ENCODE measurements around the gene ABCC4.
"Not testable (repeated sequence)": the region's sequence is repeated elsewhere in the genome, so short reads cannot be mapped to it uniquely, and the experiment has no call there.

Gene ABCC4

GRCh38 chr13:95226932-95227695, 74.1 kb downstream of the ABCC4 start:
- DNase-seq: no peak

- no peak for DNase-seq
These were observed 74.8 kb downstream of the ABCC4 start for GRCh38 chr13:95226476-95226875.

- DNase-seq: no peak
These were observed 75.2 kb downstream of the ABCC4 start for GRCh38 chr13:95226050-95226449.

- no peak for DNase-seq
These were observed 77.2 kb downstream of the ABCC4 start for GRCh38 chr13:95224064-95224463.

DNA sequence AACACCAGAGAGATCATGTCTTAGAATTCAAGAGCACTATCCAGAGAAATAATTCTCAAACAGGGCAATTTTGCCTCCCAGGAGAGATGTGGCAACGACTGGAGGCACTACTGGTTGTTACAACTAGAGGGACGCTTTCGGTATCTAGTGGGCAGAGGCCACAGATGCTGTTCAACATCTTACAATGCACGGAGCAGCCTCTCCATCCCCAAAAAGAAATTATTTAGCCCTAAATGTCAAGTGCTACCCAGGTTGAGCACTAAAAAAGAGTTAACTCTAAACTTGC, 78.6 kb downstream of the ABCC4 start:
- no peak for DNase-seq

GRCh38 chr13:95221971-95222732, 79.1 kb downstream of the ABCC4 start:
- DNase-seq: no peak

GRCh38 chr13:95220611-95221010, 80.6 kb downstream of the ABCC4 start:
- DNase-seq: no peak

DNA sequence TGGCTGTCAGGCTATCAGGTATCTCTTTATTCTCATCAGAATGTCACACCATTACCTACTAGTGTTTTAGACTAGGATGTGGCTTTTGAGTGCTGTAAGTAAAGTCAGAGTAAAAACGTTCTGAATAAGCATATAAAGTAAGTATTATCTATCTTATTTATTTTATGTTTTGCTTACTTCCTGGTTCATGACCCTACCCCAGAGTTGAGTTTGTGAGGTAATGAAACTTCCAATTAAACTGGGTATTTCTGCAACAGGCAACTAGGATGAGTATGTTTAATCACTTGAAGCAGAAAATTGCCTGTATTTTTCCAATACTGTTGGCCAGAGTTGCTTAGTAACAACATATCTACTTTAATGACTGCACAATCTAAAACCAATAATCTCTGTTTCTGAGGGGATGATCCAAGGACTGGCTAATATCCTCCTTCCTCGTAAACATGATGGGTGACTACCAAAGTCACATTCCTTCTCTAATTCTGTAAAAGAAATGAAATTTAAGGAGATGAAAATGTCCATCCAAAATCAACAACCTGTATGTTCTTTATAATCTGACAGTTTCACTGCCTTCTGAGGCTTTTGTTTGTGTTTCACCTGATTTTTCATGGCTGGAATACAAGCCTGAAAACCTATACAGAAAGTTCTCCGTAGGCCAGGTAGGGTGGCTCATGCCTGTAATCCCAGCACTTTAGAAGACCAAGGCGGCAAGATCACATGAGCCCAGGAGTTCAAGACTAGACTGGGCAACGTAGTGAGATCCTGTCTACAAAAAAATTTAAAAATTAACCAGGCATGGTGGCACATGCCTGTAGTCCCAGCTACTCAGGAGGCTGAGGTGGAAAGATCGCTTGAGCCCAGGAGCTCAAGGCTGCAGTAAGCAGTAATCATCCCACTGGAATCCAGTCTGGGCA, 83.1 kb downstream of the ABCC4 start:
- no peak for DNase-seq

DNA sequence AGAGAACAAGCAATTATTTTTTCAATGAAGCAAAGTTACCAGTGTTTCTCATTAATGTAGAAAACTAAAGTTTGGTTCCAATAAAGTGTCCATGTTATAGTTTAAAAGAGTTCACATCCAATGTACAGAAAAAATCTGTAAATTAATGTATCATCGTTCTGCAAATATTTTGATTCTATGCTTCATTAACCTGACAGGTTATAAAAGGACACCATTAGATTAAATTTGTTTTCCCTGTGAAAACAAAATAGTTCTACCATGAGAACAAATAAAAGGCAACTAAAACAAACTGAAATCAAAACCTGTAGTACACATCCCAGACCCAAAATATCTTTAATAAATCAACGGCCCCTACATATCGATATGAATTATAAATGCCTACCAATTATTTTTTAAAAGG, 85.1 kb downstream of the ABCC4 start:
- no peak for DNase-seq

DNA sequence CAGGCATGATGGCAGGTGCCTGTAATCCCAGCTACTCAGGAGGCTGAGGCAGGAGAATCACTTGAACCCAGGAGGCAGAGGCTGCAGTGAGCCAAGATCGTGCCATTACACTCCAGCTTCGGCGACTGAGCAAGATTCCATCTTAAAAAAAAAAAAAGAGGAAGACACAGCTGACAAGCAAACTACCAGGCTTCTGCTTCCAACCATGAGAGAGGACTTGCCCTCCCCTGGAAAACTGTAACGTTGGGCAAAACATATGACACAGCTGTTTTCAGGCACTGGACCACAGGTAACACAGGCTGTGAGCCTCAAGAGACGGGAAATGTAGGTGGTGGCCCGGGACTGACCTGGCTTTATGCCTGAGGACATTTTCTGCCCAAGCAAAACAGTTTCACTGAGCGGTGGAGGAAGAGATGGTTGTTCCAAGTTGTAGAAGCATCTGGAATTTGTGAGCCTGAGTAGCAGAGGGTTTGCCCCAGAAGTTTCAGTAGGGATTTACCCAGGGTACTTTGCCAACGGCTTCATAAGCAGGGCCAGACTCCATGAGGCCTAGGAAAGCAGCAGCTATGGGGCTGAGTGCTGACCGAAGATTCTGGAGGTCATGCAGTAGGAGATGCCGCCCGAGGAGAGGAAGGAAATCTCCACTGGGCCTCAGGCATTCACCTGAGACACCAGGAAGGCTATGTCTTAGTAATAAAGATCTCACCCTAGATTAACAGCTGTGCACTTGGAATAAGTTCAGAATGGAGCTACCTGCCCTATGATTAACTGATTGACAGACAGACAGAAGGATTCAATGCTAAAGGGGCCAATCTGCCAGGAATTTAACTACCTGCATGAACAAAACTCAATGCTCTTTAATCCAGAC, 88.0 kb downstream of the ABCC4 start:
- no peak for DNase-seq

- no peak for DNase-seq
These were observed 92.1 kb downstream of the ABCC4 start for GRCh38 chr13:95209109-95209508.

DNA sequence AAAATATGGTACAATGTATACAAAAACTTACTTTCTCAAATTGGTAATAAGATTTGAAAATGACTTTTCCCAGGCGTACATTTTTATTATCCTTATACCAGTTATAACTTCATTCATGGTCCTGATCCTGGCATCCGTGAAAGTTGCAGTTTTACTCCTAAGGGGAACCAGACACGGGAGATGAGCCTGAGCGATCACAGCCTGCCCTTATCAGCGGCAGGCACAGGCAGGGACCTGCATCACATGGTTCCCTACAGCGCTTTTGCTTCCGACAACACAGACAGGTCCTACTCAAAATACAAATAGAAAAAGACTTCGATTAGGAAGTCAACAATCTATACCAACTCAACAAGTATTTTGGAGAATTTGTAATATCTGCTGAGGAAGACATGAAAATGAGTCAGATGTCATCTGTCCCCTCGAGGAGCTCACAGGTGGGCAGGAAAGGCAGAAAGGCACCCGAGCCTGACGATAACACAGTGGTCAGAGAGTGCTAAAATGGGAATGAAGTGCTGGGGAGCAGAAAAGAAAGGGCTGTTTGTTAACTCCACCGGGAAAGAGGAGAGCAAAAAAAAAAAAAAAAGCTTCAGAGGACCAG, 93.4 kb downstream of the ABCC4 start:
- no peak for DNase-seq

DNA sequence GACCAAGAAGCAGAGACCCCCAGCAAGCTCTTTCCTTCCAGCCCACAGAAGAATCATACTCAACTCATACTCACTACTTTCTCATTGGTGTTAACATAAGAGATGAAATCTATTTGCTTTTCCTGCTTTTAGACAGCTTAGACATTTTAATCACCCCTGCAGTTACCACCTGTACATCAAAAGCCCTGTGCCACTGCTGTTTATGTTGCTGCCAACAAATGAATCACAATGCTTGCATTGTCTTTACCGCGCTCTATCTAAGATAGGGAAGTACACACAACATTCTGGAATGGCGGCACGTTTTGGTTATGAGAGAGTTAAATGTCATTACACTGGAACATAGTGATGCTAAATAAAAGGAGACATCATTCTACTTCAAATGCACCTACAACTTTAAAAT, 95.1 kb downstream of the ABCC4 start:
- DNase-seq: no peak

DNA sequence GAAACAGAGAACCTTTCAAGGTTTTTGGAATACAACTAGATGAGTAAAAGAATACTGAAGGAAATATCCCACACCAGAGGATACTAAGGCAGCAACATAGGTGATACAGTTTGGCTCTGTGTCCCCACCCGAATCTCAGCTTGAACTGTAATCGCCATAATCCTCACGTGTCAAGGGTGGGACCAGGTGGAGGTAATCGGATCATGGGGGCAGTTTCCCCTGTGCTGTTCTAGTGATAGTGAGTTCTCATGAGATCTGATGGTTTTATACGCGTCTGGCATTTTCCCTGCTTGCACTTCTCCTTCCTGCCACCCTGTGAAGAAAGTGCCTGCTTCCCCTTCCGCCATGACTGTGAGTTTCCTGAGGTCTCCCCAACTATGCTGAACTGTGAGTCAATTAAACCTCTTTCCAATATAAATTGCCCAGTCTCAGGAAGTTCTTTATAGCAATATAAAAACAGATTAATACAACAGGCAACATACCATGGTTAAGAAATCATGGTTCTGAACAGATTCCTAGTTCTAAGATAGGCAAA, 97.0 kb downstream of the ABCC4 start:
- DNase-seq: no peak

DNA sequence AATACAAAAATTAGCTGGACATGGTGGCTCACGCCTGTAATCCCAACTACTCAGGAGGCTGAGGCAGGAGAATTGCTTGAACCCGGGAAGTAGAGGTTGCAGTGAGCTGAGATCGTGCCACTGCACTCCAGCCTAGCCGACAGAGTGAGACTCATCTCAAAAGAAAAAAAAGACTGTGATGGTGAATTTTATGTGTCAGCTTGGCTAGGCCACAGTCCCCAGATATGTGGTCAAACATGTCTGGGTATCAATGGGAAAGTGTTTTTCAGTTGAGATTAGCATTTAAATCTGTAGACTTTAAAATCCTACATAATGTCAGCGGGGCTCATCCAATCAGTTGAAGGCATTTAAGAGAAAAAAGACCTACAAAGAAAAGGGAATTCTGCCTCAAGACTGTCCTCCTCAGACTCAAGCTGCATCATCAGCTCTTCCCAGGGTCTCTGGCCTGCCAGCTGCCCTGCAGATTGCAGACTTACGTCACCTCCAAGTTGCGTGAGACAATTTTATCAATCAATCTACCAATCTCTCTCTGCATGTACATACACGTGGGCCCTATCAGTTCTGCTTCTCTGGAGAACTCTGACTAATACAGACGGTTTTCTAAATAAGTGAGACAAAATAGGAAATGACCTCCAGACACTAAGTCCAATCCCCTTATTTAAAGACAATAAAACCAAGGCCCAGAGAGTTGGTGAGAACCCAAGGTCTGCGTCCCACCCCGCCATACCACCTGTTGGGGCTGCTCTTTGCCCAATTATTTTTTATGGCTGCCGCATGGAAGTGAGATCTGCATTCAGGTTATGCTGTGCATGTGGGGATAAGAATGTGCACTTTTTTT, 99.2 kb downstream of the ABCC4 start:
- no peak for DNase-seq

GRCh38 chr13:95200386-95200957, 100.8 kb downstream of the ABCC4 start:
- not testable (repeated sequence) for DNase-seq

- no peak for DNase-seq
These were observed 101.4 kb downstream of the ABCC4 start for GRCh38 chr13:95199896-95200295.

GRCh38 chr13:95198606-95199005, 102.6 kb downstream of the ABCC4 start:
- not testable (repeated sequence) for DNase-seq

DNA sequence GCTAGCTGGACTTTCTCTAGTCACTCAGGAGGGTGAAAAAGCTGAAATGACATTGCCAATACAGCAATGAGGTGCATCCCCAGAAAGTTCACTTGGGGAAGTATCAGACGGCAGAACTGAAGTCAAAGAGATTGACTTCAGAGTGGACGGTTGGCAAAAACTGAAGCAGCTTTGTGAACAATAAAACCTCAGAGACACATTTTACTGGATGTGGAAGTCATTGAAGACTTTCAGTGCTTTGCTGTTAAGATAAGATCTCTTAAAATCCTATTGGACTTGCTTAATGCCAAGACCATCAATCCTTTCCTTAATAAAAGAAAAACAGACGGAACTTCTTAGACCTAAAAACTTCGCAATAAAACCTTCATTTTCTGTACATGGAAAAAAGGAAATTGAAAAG, 103.7 kb downstream of the ABCC4 start:
- DNase-seq: no peak

DNA sequence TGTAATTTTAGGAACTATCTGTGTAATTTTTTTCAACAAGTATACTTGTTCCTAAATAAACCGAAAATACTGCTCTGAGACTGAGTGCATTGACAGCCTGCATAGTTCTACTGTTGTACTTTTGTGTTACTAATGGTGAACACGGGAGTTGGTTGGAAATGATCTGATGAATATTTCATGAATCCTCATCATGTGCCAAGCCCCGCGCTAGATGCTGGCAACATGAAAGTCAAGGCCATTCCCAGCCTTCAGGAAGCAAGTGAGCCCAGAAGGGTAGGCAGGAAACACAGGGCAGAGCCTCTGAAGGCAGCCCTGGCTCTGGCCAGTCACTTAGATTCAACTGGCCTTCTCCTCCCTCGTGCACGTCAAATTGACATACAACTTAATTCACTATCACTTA, 106.1 kb downstream of the ABCC4 start:
- no peak for DNase-seq

Data from NCI-H345 (cell line).